OCI-LY3 (cell line): ENCODE data around the gene ZDHHC22.

Experiments used
- CTCF ChIP-seq: fragments of 200-600, 300-600 bp; sonication (generic); IDR thresholded peaks from 2 replicates; pipeline ENCODE4 v1.5.1; 2014; ENCODE audit warnings: antibody characterized with exemption, low read length, low read depth
- EZH2phosphoT487 ChIP-seq: fragments of 200-600 bp; shearing (Covaris generic); IDR thresholded peaks from 2 replicates; pipeline ENCODE4 v1.6.1; 2018; ENCODE audit warnings: antibody characterized with exemption, mixed run types, low read depth

- no peak for TF ChIP-seq CTCF
- TF ChIP-seq EZH2phosphoT487: no peak
These were observed 19.0 kb downstream of the ZDHHC22 start for GRCh38 chr14:77122526-77123125.
